ENCODE results near the gene SCGN. TPM values are rescaled to one million over a fixed set of nuclear protein-coding genes. Genes with fewer than 3 reads are reported as not detected.

The SCGN gene
- total RNA-seq, 1 donor from 2014 or later = 47.1 TPM

- Mint-ChIP-seq H3K4me1 (ENCODE audit: unreplicated experiment) (peaks cover 6% of the 10 kb centered on the region), H3K27ac (no peak overlapping the region), H3K4me3 (no peak overlapping the region), H3K36me3 (no peaks in the 10 kb centered on the region), H3K9me3 (no peaks in the 10 kb centered on the region), H3K27me3 (peaks cover 28% of the 10 kb centered on the region)
- TF ChIP-seq CTCF (conservative IDR thresholded peaks at IDR 0.05) = no peak
- DNase-seq (ENCODE audit: extremely low spot score, unreplicated experiment) = no peak
Measured at GRCh38 chr6:25642667-25643328, 9.2 kb upstream of the SCGN start.

- Mint-ChIP-seq H3K36me3 (no peaks in the 10 kb centered on the region), H3K27me3 (peaks cover 44% of the 10 kb centered on the region), H3K4me1 (ENCODE audit: unreplicated experiment) (peaks cover 6% of the 10 kb centered on the region), H3K27ac (no peak overlapping the region), H3K4me3 (no peak overlapping the region), H3K9me3 (no peaks in the 10 kb centered on the region)
- no peak for TF ChIP-seq CTCF (conservative IDR thresholded peaks at IDR 0.05)
- DNase-seq (ENCODE audit: extremely low spot score, unreplicated experiment) = no peak
Measured at GRCh38 chr6:25645916-25646315, 6.1 kb upstream of the SCGN start.

- Mint-ChIP-seq H3K36me3 (no peaks in the 10 kb centered on the region), H3K9me3 (no peaks in the 10 kb centered on the region), H3K4me3 (no peak overlapping the region), H3K27ac (no peak overlapping the region), H3K4me1 (ENCODE audit: unreplicated experiment) (no peaks in the 10 kb centered on the region), H3K27me3 (peaks cover 66% of the 10 kb centered on the region)
- DNase-seq (ENCODE audit: extremely low spot score, unreplicated experiment) = no peak
- TF ChIP-seq CTCF (conservative IDR thresholded peaks at IDR 0.05) = no peak
Measured at GRCh38 chr6:25649611-25650010, 2.4 kb upstream of the SCGN start.

- Mint-ChIP-seq H3K27ac (no peak overlapping the region), H3K9me3 (no peaks in the 10 kb centered on the region), H3K4me1 (ENCODE audit: unreplicated experiment) (no peaks in the 10 kb centered on the region), H3K36me3 (no peaks in the 10 kb centered on the region), H3K4me3 (no peak overlapping the region), H3K27me3 (peaks cover 43% of the 10 kb centered on the region)
- TF ChIP-seq CTCF (conservative IDR thresholded peaks at IDR 0.05) = no peak
- DNase-seq (ENCODE audit: extremely low spot score, unreplicated experiment) = no peak
Measured at GRCh38 chr6:25655723-25656122, 3.7 kb downstream of the SCGN start.

GRCh38 chr6:25659633-25660368 lies 7.8 kb downstream of the SCGN start:
- H3K36me3 Mint-ChIP-seq = no peaks in the 10 kb centered on the region
- TF ChIP-seq CTCF (conservative IDR thresholded peaks at IDR 0.05) = no peak
- no peak overlapping the region for H3K4me3 Mint-ChIP-seq
- H3K4me1 Mint-ChIP-seq (ENCODE audit: unreplicated experiment) = no peaks in the 10 kb centered on the region
- no peaks in the 10 kb centered on the region for H3K9me3 Mint-ChIP-seq
- no peak for DNase-seq (ENCODE audit: extremely low spot score, unreplicated experiment)
- peaks cover 13% of the 10 kb centered on the region for H3K27me3 Mint-ChIP-seq
- no peak overlapping the region for H3K27ac Mint-ChIP-seq

All from type B pancreatic cell (in vitro differentiated cells).